Activated B cell treated with CpG ODN at 0.5 μM for 24 hours (primary cell): ENCODE measurements around the gene CACNA1I. TPM values are rescaled to one million over a fixed set of nuclear protein-coding genes. Genes with fewer than 3 reads are reported as not detected.

ENCODE experiments used
- ATAC-seq: fragments of 200-7000 bp; cut with Tn5 transposase; one replicate; pipeline ENCODE4 v1.10.0; 2021; ENCODE audit warnings: low read depth, mild to moderate bottlenecking, moderate library complexity
- CTCF ChIA-PET: fragments of 350-600 bp; sonication (Branson Sonifier 250); formaldehyde crosslinking; loops from one replicate; lab custom pipeline; 2021; ENCODE audit warnings: antibody characterized with exemption; lab: Charles Lee
- POLR2A ChIA-PET: fragments of 350-600 bp; sonication (Branson Sonifier 250); formaldehyde crosslinking; loops from one replicate; lab custom pipeline; 2021; ENCODE audit warnings: antibody characterized with exemption; lab: Charles Lee
- DNase-seq: peaks from one replicate; pipeline ENCODE4 v3.0.0; 2022
- H3K27ac Mint-ChIP-seq: one replicate; pipeline ENCODE4 v1.8.0; 2020; ENCODE audit warnings: mixed read lengths
- H3K27me3 Mint-ChIP-seq: one replicate; pipeline ENCODE4 v1.8.0; 2021; ENCODE audit warnings: mixed read lengths
- H3K36me3 Mint-ChIP-seq: one replicate; pipeline ENCODE4 v1.8.0; 2021; ENCODE audit warnings: low read depth, mixed read lengths
- H3K4me1 Mint-ChIP-seq: one replicate; pipeline ENCODE4 v1.8.0; 2021; ENCODE audit warnings: mixed read lengths
- H3K4me3 Mint-ChIP-seq: one replicate; pipeline ENCODE4 v1.8.0; 2020; ENCODE audit warnings: mild to moderate bottlenecking, mixed read lengths
- H3K9me3 Mint-ChIP-seq: one replicate; pipeline ENCODE4 v1.8.0; 2020; ENCODE audit warnings: mixed read lengths
- CTCF ChIP-seq: fragments of 200-600 bp; IDR thresholded peaks from one replicate; pipeline ENCODE4 v1.8.0; 2022; ENCODE audit warnings: antibody characterized with exemption, mild to moderate bottlenecking
- intact Hi-C: fragments of 100-400 bp; cut with micrococcal nuclease; formaldehyde crosslinking; loops from one replicate; pipeline ENCODE4 v1.15.1; 2024
- total RNA-seq: library from RNA; stranded (reverse); gene quantifications from 2 replicates; pipeline ENCODE4 v1.2.3, GENCODE V29; 2022

The CACNA1I gene
- total RNA-seq, 1 donor from 2014 or later: not detected

- H3K9me3 Mint-ChIP-seq: no peaks in the 10 kb centered on the region
- peaks cover 26% of the 10 kb centered on the region for H3K27me3 Mint-ChIP-seq
- POLR2A ChIA-PET: no interaction called here
- TF ChIP-seq CTCF: no peak
- CTCF ChIA-PET: no interaction called here
- intact Hi-C loops: no loop called here
- no peak overlapping the region for H3K4me3 Mint-ChIP-seq
- H3K36me3 Mint-ChIP-seq: no peaks in the 10 kb centered on the region
- DNase-seq (no peak), ATAC-seq (no peak)
- peaks cover 2% of the 10 kb centered on the region for H3K4me1 Mint-ChIP-seq
- no peak overlapping the region for H3K27ac Mint-ChIP-seq
Observed at GRCh38 chr22:39592081-39593065, 21.8 kb downstream of the CACNA1I start.

- ATAC-seq (peak; percentile 42), DNase-seq (no peak)
- intact Hi-C loops: no loop called here
- H3K27me3 Mint-ChIP-seq: peaks cover 28% of the 10 kb centered on the region
- CTCF ChIA-PET: no interaction called here
- H3K36me3 Mint-ChIP-seq: no peaks in the 10 kb centered on the region
- no peak overlapping the region for H3K4me3 Mint-ChIP-seq
- POLR2A ChIA-PET: no interaction called here
- H3K27ac Mint-ChIP-seq: no peak overlapping the region
- H3K4me1 Mint-ChIP-seq: peaks cover 6% of the 10 kb centered on the region
- TF ChIP-seq CTCF: no peak
- no peaks in the 10 kb centered on the region for H3K9me3 Mint-ChIP-seq
Observed at GRCh38 chr22:39593066-39593930, 22.7 kb downstream of the CACNA1I start.

- intact Hi-C loops: no loop called here
- no peak for ATAC-seq
- no peak for DNase-seq
- ChIA-PET POLR2A (no interaction called here), CTCF (no interaction called here)
- no peaks in the 10 kb centered on the region for H3K9me3 Mint-ChIP-seq
- H3K36me3 Mint-ChIP-seq: no peaks in the 10 kb centered on the region
- no peak overlapping the region for H3K4me3 Mint-ChIP-seq
- H3K27ac Mint-ChIP-seq: no peak overlapping the region
- H3K27me3 Mint-ChIP-seq: peaks cover 32% of the 10 kb centered on the region
- no peak for TF ChIP-seq CTCF
- peaks cover 10% of the 10 kb centered on the region for H3K4me1 Mint-ChIP-seq
Observed at GRCh38 chr22:39593931-39594285, 23.4 kb downstream of the CACNA1I start.

GRCh38 chr22:39594411-39594810, 23.9 kb downstream of the CACNA1I start:
- Mint-ChIP-seq H3K9me3 (no peaks in the 10 kb centered on the region), H3K36me3 (no peaks in the 10 kb centered on the region), H3K4me3 (no peak overlapping the region), H3K27me3 (peaks cover 32% of the 10 kb centered on the region), H3K27ac (no peak overlapping the region), H3K4me1 (peaks cover 10% of the 10 kb centered on the region)
- DNase-seq: no peak
- ATAC-seq: no peak
- intact Hi-C loops: no loop called here
- ChIA-PET POLR2A (no interaction called here), CTCF (no interaction called here)
- TF ChIP-seq CTCF: no peak

- ATAC-seq: no peak
- intact Hi-C loops: no loop called here
- POLR2A ChIA-PET: interaction anchor here (0.7 kb wide), 1 partner anchor 875 kb away, joined by 7 read pairs; no protein-coding TSS in a partner anchor
- Mint-ChIP-seq H3K36me3 (no peaks in the 10 kb centered on the region), H3K27ac (no peak overlapping the region), H3K9me3 (no peaks in the 10 kb centered on the region), H3K27me3 (peaks cover 32% of the 10 kb centered on the region), H3K4me1 (peaks cover 18% of the 10 kb centered on the region), H3K4me3 (no peak overlapping the region)
- TF ChIP-seq CTCF: no peak
- CTCF ChIA-PET: no interaction called here
- no peak for DNase-seq
Observed at GRCh38 chr22:39595622-39596172, 25.1 kb downstream of the CACNA1I start.
